GM21390 (cell line): Measurements from ENCODE around the gene SAMD14.

Experiments used
- ATAC-seq: cut with Tn5 transposase; IDR thresholded peaks from one replicate; pipeline ENCODE4 v1.9.1; 2021; ENCODE audit not compliant: unreplicated experiment

Gene SAMD14

GRCh38 chr17:50129728-50130558 is at the start of gene SAMD14:
SAMD14 (minus strand) TSS chr17:50130160; CDS start chr17:50124959, 5,201 bp downstream.
- no peak for ATAC-seq

GRCh38 chr17:50177983-50178834 is 48.2 kb upstream of the SAMD14 start:
- ATAC-seq, result peak; percentile 74

- no peak for ATAC-seq
These were observed 47.5 kb upstream of the SAMD14 start for GRCh38 chr17:50177476-50177875.

GRCh38 chr17:50176559-50177357 is 46.8 kb upstream of the SAMD14 start:
- no peak for ATAC-seq

GRCh38 chr17:50175035-50175807 is 45.3 kb upstream of the SAMD14 start:
- no peak for ATAC-seq

- no peak for ATAC-seq
These were observed 44.5 kb upstream of the SAMD14 start for GRCh38 chr17:50174444-50174843.

- ATAC-seq, result no peak
These were observed 43.5 kb upstream of the SAMD14 start for GRCh38 chr17:50173335-50173941.

- no peak for ATAC-seq
These were observed 43.0 kb upstream of the SAMD14 start for GRCh38 chr17:50172936-50173334.

- no peak for ATAC-seq
These were observed 42.2 kb upstream of the SAMD14 start for GRCh38 chr17:50172130-50172529.

- no peak for ATAC-seq
These were observed 41.6 kb upstream of the SAMD14 start for GRCh38 chr17:50171371-50172071.

- ATAC-seq, result peak; percentile 79
These were observed 40.9 kb upstream of the SAMD14 start for GRCh38 chr17:50170662-50171370.

- no peak for ATAC-seq
These were observed 40.0 kb upstream of the SAMD14 start for GRCh38 chr17:50169881-50170459.

- ATAC-seq, result no peak
These were observed 39.3 kb upstream of the SAMD14 start for GRCh38 chr17:50169121-50169764.

- no peak for ATAC-seq
These were observed 38.4 kb upstream of the SAMD14 start for GRCh38 chr17:50168319-50168718.

- ATAC-seq, result no peak
These were observed 37.4 kb upstream of the SAMD14 start for GRCh38 chr17:50167371-50167770.

- ATAC-seq, result no peak
These were observed 36.7 kb upstream of the SAMD14 start for GRCh38 chr17:50166518-50167181.

- ATAC-seq, result no peak
These were observed 36.0 kb upstream of the SAMD14 start, which contains the start of gene SGCA for GRCh38 chr17:50165867-50166517. SGCA (plus strand) TSS chr17:50166005; CDS start chr17:50166041, 36 bp downstream.
